Renal cortical epithelial cell (primary cell): ENCODE measurements around the gene IKZF2. TPM values are rescaled to one million over a fixed set of nuclear protein-coding genes. Genes with fewer than 3 reads are reported as not detected.
A peak's percentile ranks its signal among the peaks of the same experiment; 100 is the strongest.

Experiments
- DNase-seq: peaks from one replicate; pipeline ENCODE4 v3.0.0-alpha.2; 2011; ENCODE audit warnings: low read depth
- total RNA-seq: library from RNA; depleted of rRNA; stranded (reverse); fragments of >200 nt; gene quantifications from 2 replicates; pipeline ENCODE4 v1.2.3, GENCODE V29; 2014

The IKZF2 gene
- 7.1 and 17.7 TPM in 2 replicates for total RNA-seq

- DNase-seq = peak; percentile 62
Observed at GRCh38 chr2:213151437-213152064, at the start of gene IKZF2. Gene IKZF2 (minus strand): TSS chr2:213151612. CDS start chr2:213148629, 2,983 bp downstream.

GRCh38 chr2:213199871-213200270 is 48.5 kb upstream of the IKZF2 start:
- peak; percentile 81 for DNase-seq

- peak; percentile 66 for DNase-seq
Observed at GRCh38 chr2:213189001-213189899, 37.8 kb upstream of the IKZF2 start.

DNA sequence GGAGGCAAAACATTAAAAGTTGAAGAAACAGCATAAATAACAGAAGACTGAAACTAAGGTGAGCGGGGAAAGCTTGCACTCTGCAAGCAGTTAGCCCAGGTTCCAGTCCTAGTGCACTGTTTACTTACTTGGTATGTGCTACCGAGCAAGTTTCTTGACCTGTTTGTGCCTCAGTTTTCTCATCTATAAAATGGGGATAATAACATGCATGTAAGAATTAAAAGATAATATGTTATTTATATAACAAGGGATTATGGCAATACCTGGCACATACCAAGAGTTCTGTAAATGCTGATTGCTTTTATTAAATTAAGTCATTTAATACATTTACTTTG is 37.1 kb upstream of the IKZF2 start:
- no peak for DNase-seq

DNA sequence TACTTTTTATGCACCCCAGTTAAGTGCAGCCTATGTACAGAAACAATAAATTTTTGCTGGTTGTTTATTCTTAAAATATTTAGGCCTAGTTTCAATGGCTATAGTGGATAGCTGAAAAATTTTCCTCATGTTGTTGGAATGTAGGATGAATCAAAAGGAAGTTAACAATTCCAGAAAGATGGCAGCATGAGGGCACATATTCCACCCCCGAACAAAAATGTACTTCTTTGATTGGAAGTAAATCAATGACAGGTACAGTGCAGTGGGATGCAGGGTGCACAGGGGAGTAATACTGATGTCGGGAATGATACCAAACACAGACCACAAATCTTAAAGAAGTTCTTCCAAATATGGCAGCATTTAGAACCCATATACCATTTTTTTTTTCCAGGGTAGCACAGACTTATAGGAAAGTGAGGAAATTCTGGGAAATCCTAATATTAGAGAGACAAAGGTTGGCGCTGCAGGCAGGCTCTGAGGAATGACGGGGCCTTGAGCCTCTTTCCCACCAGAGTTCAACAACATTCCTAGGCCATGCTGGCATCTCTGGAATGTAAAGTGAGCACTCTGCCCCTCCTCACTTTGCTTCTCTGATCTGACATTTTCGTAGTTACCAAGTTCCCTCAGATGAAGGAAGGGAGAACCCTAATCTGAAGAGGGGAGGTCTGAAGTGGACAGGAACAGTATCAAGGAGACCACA is 36.6 kb upstream of the IKZF2 start:
- peak; percentile 90 for DNase-seq

DNA sequence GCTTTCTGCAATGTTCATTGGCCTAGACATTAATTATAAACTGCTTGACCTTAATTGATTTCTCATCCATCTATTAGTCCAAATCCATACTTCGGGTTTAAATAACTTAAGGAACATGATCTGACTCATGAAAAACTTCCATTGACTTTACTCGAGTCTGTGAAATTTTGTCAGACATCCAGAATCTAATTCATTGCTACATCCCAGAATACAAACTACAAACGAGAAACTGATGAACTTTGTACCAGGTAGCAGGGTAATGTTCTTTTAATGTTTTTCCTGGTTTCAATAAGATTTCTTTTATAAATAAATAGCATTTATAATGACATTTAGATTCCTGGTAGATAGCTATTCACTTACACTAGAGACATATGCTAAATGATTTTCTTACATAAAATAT is 36.0 kb upstream of the IKZF2 start:
- peak; percentile 53 for DNase-seq

DNA sequence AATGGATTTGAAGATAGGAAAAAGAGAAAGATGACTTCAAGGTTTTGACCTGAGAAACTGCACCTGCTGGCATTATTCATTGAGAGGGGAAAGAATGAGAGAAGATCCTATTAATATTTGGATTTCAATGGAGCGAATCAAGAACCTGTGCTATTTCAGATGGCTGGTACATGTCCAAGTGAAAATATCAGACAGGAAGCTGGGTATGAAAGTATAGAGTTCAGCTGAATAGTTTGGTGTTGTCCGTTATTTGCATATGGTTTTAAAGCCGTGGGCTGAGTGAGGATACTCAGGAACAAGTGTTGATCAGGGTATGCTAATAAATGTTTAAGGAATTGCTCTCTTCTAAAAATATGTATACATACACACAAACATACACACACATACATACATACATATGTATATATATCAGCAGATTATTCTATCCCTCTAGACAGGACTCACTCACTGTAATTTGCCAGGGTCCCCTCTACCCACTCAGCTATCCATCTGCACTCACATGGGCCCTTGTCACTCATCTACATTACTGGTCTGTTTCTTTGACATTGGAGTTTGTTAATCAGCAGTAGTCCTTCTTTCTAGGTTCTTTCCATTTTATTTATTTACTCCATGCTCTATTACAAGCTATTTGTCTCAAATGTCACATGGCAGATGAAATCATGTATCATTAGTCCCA is 33.9 kb upstream of the IKZF2 start:
- no peak for DNase-seq

- DNase-seq = no peak
Observed at GRCh38 chr2:213181712-213182111, 30.3 kb upstream of the IKZF2 start.

- no peak for DNase-seq
Observed at GRCh38 chr2:213177679-213178078, 26.3 kb upstream of the IKZF2 start.

GRCh38 chr2:213175673-213176247 is 24.3 kb upstream of the IKZF2 start:
- no peak for DNase-seq

- DNase-seq = no peak
Observed at GRCh38 chr2:213172641-213173040, 21.2 kb upstream of the IKZF2 start.

- DNase-seq = no peak
Observed at GRCh38 chr2:213171147-213171546, 19.7 kb upstream of the IKZF2 start.

DNA sequence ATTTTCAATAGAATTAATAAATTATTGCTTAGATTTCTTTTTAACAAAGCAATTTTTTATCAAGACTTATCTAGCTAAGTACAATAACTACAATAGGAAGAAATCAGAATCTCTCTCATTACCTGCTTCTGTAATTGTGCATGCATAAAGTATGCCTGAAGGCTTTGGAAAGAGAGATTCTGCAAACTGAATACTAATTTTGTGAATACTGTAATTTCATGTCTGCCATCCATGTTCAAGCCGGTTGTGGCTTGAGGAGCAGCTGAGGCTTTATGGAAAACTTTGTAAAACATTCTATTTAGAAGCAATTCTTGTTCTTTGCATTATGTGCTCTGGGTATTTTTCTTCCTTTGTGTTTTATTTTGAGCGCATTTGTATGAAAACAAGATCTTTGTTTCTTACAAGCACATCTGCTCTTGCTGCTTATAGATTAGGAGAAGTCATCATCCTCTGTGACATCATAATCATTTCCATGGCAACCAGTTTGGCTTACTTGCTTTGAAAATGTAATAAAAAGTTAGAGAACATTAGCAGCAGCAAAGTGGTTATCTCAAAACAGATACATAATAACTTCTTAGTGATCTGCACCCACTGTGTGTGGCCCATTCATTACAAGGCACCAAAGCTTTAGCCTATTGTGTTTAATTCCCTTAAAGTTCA is 16.0 kb upstream of the IKZF2 start:
- DNase-seq = no peak

GRCh38 chr2:213166109-213166508 is 14.7 kb upstream of the IKZF2 start:
- no peak for DNase-seq

GRCh38 chr2:213164263-213164662 is 12.9 kb upstream of the IKZF2 start:
- DNase-seq = no peak

- no peak for DNase-seq
Observed at GRCh38 chr2:213162516-213163118, 11.2 kb upstream of the IKZF2 start.

DNA sequence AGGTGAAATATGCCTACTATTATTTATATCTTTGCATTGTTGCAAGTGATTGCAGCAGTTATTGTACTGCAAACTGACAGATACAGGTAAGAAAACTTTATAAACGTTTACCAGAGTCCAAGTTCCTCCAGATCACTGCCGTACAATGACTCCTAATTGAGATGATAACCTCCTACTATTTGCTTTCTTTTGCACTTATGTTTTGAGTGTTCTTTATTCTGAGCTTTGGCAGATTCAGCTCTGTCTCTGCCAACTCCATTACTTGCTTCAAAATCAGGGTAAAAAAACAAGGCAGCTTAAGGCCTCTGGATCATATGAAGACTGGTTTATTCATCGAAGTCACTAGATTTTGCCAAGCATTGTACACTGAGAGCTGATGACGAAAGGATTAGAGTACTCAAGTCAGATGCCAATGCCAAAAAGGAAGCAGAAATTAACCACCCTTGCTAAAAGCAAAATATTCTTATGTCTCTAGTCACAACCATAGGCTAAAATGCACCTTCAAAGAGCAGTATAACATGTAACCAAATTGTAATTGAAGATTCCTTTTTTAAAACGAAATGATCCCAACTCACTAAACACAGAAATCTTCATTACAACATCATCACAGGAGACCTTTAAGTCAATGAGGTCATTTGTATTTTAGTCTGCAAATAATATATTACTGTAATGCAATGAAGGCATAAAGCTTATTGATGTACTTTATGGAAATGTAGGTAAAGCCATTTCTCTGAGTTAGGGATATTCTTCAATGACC is 10.5 kb upstream of the IKZF2 start:
- no peak for DNase-seq

DNA sequence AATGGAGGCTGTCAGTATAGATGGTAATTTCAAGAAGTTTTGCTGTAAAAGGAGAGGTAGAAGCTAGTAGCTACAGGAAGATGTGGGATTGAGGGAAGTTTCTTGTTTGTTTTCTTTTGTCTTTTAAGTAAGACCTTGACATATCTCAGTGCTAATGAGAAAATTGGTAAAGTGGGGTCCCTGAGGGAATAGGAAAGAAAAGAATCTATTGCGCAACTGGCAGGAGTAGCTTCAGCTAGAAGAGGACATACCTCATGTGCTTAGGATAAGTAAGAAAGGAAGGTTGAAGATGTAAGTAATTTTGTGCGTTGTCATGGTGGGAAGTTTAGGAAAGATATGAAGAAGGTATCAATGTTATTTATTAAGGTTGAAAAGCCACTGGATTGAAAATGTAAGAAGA is 8.4 kb upstream of the IKZF2 start:
- no peak for DNase-seq

DNA sequence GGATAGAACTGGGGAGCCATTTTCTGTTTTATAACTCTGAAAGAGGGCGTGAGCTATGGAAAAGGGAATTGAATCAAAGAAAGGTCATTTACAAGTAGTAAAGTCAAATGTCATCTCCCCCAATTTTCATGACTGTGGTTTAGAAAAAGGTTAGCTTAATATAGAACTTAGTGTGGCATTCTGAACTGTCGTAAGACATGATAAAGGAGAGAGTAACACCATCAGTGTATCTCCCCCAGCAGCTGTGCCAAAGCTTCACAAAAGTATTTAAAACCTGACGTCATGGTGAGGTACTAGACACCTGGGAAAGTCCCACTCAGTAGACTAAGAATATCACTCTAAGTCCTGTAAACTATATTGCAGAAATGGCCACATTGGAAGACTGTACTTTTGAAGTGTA is 5.8 kb upstream of the IKZF2 start:
- no peak for DNase-seq

GRCh38 chr2:213156717-213157116 is 5.3 kb upstream of the IKZF2 start:
- DNase-seq = no peak
